K562 (cell line): ENCODE data around the gene PLEKHH2. TPM values are rescaled to one million over a fixed set of nuclear protein-coding genes. Genes with fewer than 3 reads are reported as not detected.

Source experiments
- ATF7 ChIP-seq: fragments of 450-650 bp; IDR thresholded peaks from 2 replicates; pipeline ENCODE4 v1.7.1; 2014; ENCODE audit warnings: mild to moderate bottlenecking, moderate library complexity
- BCLAF1 ChIP-seq, 2 experiments: fragments of 450-650 bp in 1 of 2; IDR thresholded peaks; 2 replicates each; pipeline ENCODE4 v1.6.1; 2011 to 2017; ENCODE audit warnings: low read depth in 2 of 2, antibody characterized with exemption in 1 of 2, borderline replicate concordance in 1 of 2, low read length in 1 of 2, mild to moderate bottlenecking in 1 of 2, mixed read lengths in 1 of 2; ENCODE audit not compliant: control insufficient read depth in 1 of 2
- CHD2 ChIP-seq: IDR thresholded peaks from 2 replicates; pipeline ENCODE4 v1.6.1; 2011; ENCODE audit warnings: low read depth, low read length
- ELF1 ChIP-seq: fragments of 200-800 bp; sonication (Bioruptor generic); IDR thresholded peaks from 2 replicates; pipeline ENCODE4 v1.6.1; 2016; ENCODE audit warnings: missing genetic modification characterization, missing compliant biosample characterization
- ELK1 ChIP-seq: sonication (generic); formaldehyde crosslinking; IDR thresholded peaks from 2 replicates; pipeline ENCODE4 v1.8.1; 2022; ENCODE audit warnings: missing genetic modification reagents
- ETV1 ChIP-seq: fragments of 450-650 bp; conservative IDR thresholded peaks from 2 replicates; pipeline ENCODE4 v1.6.1; 2016; ENCODE audit warnings: missing genetic modification characterization, control low read depth, low read depth, missing compliant biosample characterization
- FOXJ2 ChIP-seq: fragments of 200-800 bp; sonication (Bioruptor generic); IDR thresholded peaks from 2 replicates; pipeline ENCODE4 v1.6.1; 2016; ENCODE audit warnings: missing genetic modification characterization, missing compliant biosample characterization
- HNRNPK ChIP-seq: fragments of 200-400 bp; formaldehyde crosslinking; IDR thresholded peaks from one replicate; pipeline ENCODE4 v1.6.1; 2018; ENCODE audit warnings: mild to moderate bottlenecking, low read depth, low read length; ENCODE audit not compliant: poor library complexity, severe bottlenecking
- JUND ChIP-seq, 2 experiments: IDR thresholded peaks; 2 replicates in 1 of 2; 3 replicates in 1 of 2; pipeline ENCODE4 v1.6.1; 2011; ENCODE audit warnings: borderline replicate concordance in 2 of 2, low read depth in 2 of 2, low read length in 2 of 2, improper control_type of control experiment in 1 of 2, missing biosample characterization in 1 of 2, missing genetic modification characterization in 1 of 2, missing genetic modification reagents in 1 of 2
- KAT2B ChIP-seq: IDR thresholded peaks from one replicate; pipeline ENCODE4 v1.6.1; 2012; ENCODE audit warnings: low read depth, mild to moderate bottlenecking, control low read depth, inconsistent platforms, low read length, moderate library complexity
- MAFF ChIP-seq: IDR thresholded peaks from 2 replicates; pipeline ENCODE4 v1.6.1; 2012; ENCODE audit warnings: low read length, improper control_type of control experiment
- MYC ChIP-seq, 2 experiments: fragments of 250-450 bp in 1 of 2; sonication (Bioruptor Pico) in 1 of 2; IDR thresholded peaks; 2 replicates each; pipeline versions ENCODE4 v1.5.1 to v1.6.1; 2012 to 2021; ENCODE audit warnings: low read depth in 2 of 2, borderline replicate concordance in 1 of 2, improper control_type of control experiment in 1 of 2, low read length in 1 of 2, mild to moderate bottlenecking in 1 of 2, moderate library complexity in 1 of 2
- PML ChIP-seq: IDR thresholded peaks from 2 replicates; pipeline ENCODE4 v1.6.1; 2012; ENCODE audit warnings: low read length, inconsistent platforms
- PURB ChIP-seq: sonication (generic); formaldehyde crosslinking; IDR thresholded peaks from 2 replicates; pipeline ENCODE4 v1.9.0; 2021; ENCODE audit warnings: low read depth, mild to moderate bottlenecking, missing genetic modification reagents
- RHOXF2B ChIP-seq: fragments of 250-450 bp; sonication (Bioruptor Pico); conservative IDR thresholded peaks from 2 replicates; pipeline ENCODE4 v1.5.1; 2021
- RNF2 ChIP-seq: sonication (generic); IDR thresholded peaks from 2 replicates; pipeline ENCODE4 v1.6.1; 2016
- SIN3B ChIP-seq: fragments of 450-650 bp; IDR thresholded peaks from 2 replicates; pipeline ENCODE4 v1.6.1; 2017; ENCODE audit warnings: low read depth, mild to moderate bottlenecking, moderate library complexity
- STAG1 ChIP-seq: sonication (generic); formaldehyde crosslinking; IDR thresholded peaks from 2 replicates; pipeline ENCODE4 v1.5.0; 2020; ENCODE audit warnings: missing genetic modification reagents, borderline replicate concordance
- TSC22D4 ChIP-seq: fragments of 450-650 bp; IDR thresholded peaks from 2 replicates; pipeline ENCODE4 v1.6.1; 2016; ENCODE audit warnings: missing genetic modification characterization, missing biosample characterization, control low read depth
- YY1 ChIP-seq, 3 experiments: IDR thresholded peaks; 2 replicates each; pipeline ENCODE4 v1.6.1; 2011; ENCODE audit warnings: low read length in 2 of 3, mild to moderate bottlenecking in 2 of 3, moderate library complexity in 2 of 3, borderline replicate concordance in 1 of 3, control low read depth in 1 of 3, low read depth in 1 of 3; ENCODE audit not compliant: insufficient read depth in 3 of 3, insufficient replicate concordance in 2 of 3, control insufficient read depth in 1 of 3, insufficient read length in 1 of 3; ENCODE audit errors: extremely low read depth in 1 of 3
- ZNF124 ChIP-seq: sonication (generic); formaldehyde crosslinking; IDR thresholded peaks from 2 replicates; pipeline ENCODE4 v1.8.1; 2022; ENCODE audit warnings: missing genetic modification reagents
- ZNF316 ChIP-seq: fragments of 450-650 bp; IDR thresholded peaks from 2 replicates; pipeline ENCODE4 v1.6.1; 2016
- ZNF507 ChIP-seq: conservative IDR thresholded peaks from 2 replicates; pipeline ENCODE4 v1.6.1; 2017; ENCODE audit warnings: missing genetic modification characterization, missing compliant biosample characterization
- ZSCAN32 ChIP-seq: fragments of 450-650 bp; formaldehyde crosslinking; IDR thresholded peaks from 2 replicates; pipeline ENCODE4 v1.4.0; 2020; ENCODE audit warnings: mild to moderate bottlenecking, moderate library complexity
- polyA plus RNA-seq, 8 experiments: library from polyadenylated mRNA; depleted of rRNA in 4 of 8; stranded (reverse) in 5 of 8; unstranded in 3 of 8; fragments of >200 nt; fragmentation: Nextera tagmentation in 2 of 8; fragmentation: Illumina TruSeq in 1 of 8; extraction: Ambion mirVana in 2 of 8; extraction: Trizol in 1 of 8; gene quantifications; 2 replicates each; pipeline versions ENCODE4 v1.2.1 to v1.2.3, GENCODE V29; 2011 to 2014; ENCODE audit warnings: inconsistent platforms in 1 of 8, missing spikeins in 1 of 8
- total RNA-seq, 7 experiments: library from RNA; depleted of rRNA in 6 of 7; stranded (reverse); fragments of >200 nt in 6 of 7; fragmentation: Illumina TruSeq in 2 of 7; extraction: Trizol in 2 of 7; gene quantifications; 2 replicates each; pipeline versions ENCODE4 v1.2.1 to v1.2.3, GENCODE V29; 2011 to 2021; ENCODE audit warnings: low replicate concordance in 1 of 7

The PLEKHH2 gene
- total and polyA plus RNA-seq, 9 of the 15 experiments (the other 6 are each of a cell fraction or from before 2014, with no cell fraction given), result 0.77 to 13.5 (median 2.7) TPM

GRCh38 chr2:43595603-43596412 is 41.3 kb upstream of the PLEKHH2 start, which contains the start of gene THADA (continued):
- 0 out of 4 replicates have a peak, but pooled peaks of 1 of the 2 experiments have one; percentile 51 for TF ChIP-seq BCLAF1 (IDR thresholded peaks at IDR 0.05; ENCODE audit: borderline replicate concordance in 1 of 2, control insufficient read depth in 1 of 2, low read depth in 2 of 2, low read length in 1 of 2)
- peak; percentile 80 for TF ChIP-seq JUND (IDR thresholded peaks at IDR 0.05; ENCODE audit: borderline replicate concordance, low read depth, low read length)
- peak; percentile 85; the same call in 2 of the 3 replicates for TF ChIP-seq JUND (tag; IDR thresholded peaks at IDR 0.05; ENCODE audit: borderline replicate concordance, low read depth, low read length)
- TF ChIP-seq YY1 (IDR thresholded peaks at IDR 0.05; ENCODE audit: borderline replicate concordance in 1 of 3, control insufficient read depth in 1 of 3, extremely low read depth in 1 of 3, insufficient read depth in 3 of 3, insufficient read length in 1 of 3, insufficient replicate concordance in 2 of 3, low read depth in 1 of 3, low read length in 2 of 3), result peak; percentile 41 to 89 (median 81)
- TF ChIP-seq TSC22D4, result no peak
- TF ChIP-seq PURB (CRISPR knock-in tag), result no peak
- TF ChIP-seq RNF2, result peak; percentile 20; the same call in 1 of the 2 replicates
- TF ChIP-seq CHD2, result peak; percentile 97
- TF ChIP-seq ZNF316, result no peak
- no peak for TF ChIP-seq ZNF124 (CRISPR knock-in tag)
- no peak for TF ChIP-seq KAT2B
- TF ChIP-seq FOXJ2 (tag), result 0 out of 2 replicates have a peak, but pooled peaks have one; percentile 56
- TF ChIP-seq PML, result peak; percentile 90
- TF ChIP-seq ETV1 (tag), result peak; percentile 75
- TF ChIP-seq HNRNPK, result no peak
- TF ChIP-seq ELK1 (CRISPR knock-in tag), result no peak
- TF ChIP-seq ATF7, result peak; percentile 98
- no peak for TF ChIP-seq ZSCAN32
- TF ChIP-seq ZNF507 (tag), result no peak
- TF ChIP-seq STAG1 (CRISPR knock-in tag), result no peak
- TF ChIP-seq SIN3B, result peak; percentile 72; the same call in 1 of the 2 replicates
- no peak for TF ChIP-seq RHOXF2B (CRISPR knock-in tag)
- TF ChIP-seq ELF1 (tag), result peak; percentile 95
- TF ChIP-seq MAFF, result no peak
- peak; percentile 89 for TF ChIP-seq MYC (IDR thresholded peaks at IDR 0.05; ENCODE audit: low read depth, low read length)
- no peak for TF ChIP-seq MYC (CRISPR knock-in tag; IDR thresholded peaks at IDR 0.05; ENCODE audit: borderline replicate concordance, low read depth)
